Measurements from ENCODE around the gene AMIGO1.
A peak's percentile ranks its signal among the peaks of the same experiment; 100 is the strongest.

AMIGO1 gene

DNA sequence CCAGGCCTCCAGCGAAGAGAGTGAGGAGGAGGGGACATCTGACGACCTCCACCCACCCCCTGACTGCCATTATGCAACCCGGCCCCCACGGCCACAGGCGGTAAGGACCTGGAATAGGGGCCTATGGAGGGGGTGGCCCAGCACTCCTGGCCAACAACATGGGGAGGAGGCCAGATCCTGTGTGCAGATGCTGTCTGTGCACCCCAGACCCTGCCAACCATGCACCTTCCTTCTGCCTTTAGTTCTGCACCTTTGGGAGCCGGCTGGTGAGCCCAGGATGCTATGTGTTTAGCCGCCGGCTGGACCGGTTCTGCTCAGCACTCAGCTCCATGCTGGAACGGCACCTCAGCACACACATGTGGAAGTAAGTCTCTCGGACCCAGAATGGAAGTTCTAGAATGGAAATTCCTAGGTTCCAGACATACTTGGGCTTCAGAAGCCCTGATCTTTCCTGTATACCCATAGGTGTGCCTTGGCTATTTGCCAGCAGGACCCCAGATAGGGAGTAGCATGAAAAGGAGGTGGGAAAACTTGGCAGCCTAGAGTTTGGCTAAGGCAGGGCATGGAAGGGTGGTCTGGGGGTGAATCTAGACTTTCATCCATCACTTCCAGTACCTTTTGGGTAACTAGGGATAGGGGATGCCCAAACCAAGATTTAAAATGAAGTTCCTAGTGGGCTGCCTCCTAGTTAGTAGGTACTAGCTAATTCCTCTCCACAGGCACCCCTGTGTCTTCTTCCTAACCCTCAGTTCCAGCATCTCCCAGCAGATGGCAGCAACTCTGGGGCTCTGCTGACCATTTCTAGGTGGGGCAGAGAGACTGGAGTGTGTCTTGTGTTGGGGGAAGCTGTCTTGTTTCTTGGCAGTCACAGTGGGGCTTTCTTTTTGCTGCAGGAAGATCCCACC lies 19.2 kb downstream of the AMIGO1 start:
- H3K4me3 ChIP-seq (ENCODE audit: low read depth, low read length): no peak overlapping the region
- TF ChIP-seq, protein P1, sequence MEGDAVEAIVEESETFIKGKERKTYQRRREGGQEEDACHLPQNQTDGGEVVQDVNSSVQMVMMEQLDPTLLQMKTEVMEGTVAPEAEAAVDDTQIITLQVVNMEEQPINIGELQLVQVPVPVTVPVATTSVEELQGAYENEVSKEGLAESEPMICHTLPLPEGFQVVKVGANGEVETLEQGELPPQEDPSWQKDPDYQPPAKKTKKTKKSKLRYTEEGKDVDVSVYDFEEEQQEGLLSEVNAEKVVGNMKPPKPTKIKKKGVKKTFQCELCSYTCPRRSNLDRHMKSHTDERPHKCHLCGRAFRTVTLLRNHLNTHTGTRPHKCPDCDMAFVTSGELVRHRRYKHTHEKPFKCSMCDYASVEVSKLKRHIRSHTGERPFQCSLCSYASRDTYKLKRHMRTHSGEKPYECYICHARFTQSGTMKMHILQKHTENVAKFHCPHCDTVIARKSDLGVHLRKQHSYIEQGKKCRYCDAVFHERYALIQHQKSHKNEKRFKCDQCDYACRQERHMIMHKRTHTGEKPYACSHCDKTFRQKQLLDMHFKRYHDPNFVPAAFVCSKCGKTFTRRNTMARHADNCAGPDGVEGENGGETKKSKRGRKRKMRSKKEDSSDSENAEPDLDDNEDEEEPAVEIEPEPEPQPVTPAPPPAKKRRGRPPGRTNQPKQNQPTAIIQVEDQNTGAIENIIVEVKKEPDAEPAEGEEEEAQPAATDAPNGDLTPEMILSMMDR (IDR thresholded peaks at IDR 0.05; ENCODE audit: borderline replicate concordance, insufficient read depth, low read depth, low read length): peak; percentile 82

DNA sequence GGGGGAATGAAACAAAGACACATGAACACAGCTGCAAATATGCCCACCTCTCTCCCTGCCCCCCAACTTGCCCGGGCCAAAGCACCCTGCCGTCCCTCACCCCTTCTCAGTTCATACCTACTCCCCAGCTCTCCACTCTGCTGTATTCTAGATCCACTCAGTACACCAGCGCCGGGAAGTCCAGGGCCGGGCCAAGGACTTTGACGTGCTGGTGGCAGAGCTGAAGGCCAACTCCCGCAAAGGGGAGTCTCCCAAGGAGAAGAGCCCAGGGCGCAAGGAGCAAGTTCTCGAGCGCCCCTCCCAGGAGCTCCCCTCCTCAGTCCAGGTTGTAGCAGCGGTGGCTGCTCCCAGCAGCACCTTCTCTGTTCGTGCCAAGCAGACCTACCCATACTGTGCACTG lies 20.8 kb downstream of the AMIGO1 start:
- TF ChIP-seq, protein P1 (IDR thresholded peaks at IDR 0.05; ENCODE audit: borderline replicate concordance, insufficient read depth, low read depth, low read length): no peak
- H3K4me3 ChIP-seq (ENCODE audit: low read depth, low read length): no peak overlapping the region

DNA sequence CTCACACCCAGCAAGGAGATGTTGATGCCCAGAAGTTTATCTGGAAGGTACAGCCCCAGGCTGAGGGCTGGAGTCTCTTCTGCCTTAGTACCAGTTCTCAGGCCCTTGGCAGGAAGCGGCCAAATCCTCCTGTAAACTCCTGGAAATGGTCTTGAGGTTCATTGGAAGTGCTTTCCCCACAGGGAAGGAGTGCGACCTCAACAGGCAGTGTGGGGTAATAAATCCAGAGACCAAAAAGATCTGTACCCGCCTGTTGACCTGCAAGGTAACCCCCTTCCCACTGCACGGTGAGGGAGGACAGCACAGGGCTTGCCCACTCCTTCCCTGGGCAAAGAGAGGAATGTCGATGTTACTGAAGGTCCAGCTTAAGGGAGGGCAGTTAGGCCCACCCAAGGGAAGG lies 21.3 kb downstream of the AMIGO1 start:
- no peak overlapping the region for H3K4me3 ChIP-seq (ENCODE audit: low read depth, low read length)
- TF ChIP-seq, protein P1 (IDR thresholded peaks at IDR 0.05; ENCODE audit: borderline replicate concordance, insufficient read depth, low read depth, low read length): no peak

DNA sequence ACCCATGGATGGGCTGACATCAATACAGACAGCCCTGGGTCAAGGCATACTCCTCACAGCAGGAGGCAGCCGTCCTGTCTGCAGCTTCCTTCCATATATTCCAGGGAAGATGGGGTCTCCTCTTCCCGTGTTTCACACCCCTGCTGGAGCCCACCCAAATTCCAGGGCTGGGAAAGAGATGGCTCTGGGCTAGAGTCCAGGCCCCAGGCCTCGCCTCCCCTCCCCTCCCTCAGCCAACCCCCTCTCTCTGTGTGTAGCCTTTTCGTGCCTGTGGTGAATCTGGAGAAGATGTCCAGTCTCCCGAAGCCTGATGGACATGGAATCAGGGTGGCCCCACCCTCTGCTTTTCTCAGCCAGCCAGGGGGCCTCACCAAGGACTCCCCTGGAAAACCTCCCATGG lies 22.3 kb downstream of the AMIGO1 start:
- no peak overlapping the region for H3K4me3 ChIP-seq (ENCODE audit: low read depth, low read length)

DNA sequence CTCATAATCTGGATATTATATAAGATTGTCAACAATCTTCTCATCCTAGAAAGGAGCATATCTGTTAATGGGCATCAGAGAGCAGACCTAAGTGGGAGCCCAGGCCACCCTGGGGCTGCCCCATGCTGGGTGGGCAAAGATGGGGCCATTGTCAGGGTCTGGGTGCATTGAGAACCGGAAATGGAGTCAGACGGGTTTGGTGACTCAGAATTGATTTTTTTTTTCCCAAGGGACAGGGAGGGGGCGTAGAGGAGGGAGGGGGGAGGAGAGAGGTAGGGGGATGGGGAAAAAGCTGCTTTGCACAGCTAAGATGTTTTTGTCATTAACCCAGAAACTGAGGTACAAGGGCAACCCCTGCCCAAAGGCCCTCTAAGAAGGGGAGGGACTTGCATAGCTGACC lies 24.5 kb downstream of the AMIGO1 start:
- TF ChIP-seq, protein P1 (IDR thresholded peaks at IDR 0.05; ENCODE audit: borderline replicate concordance, insufficient read depth, low read depth, low read length): no peak
- H3K4me3 ChIP-seq (ENCODE audit: low read depth, low read length): peak overlapping the region; percentile 69

More for the DNA sequence above, 22.3 kb downstream of the AMIGO1 start:
- TF ChIP-seq, protein P1 (IDR thresholded peaks at IDR 0.05; ENCODE audit: borderline replicate concordance, insufficient read depth, low read depth, low read length): no peak

DNA sequence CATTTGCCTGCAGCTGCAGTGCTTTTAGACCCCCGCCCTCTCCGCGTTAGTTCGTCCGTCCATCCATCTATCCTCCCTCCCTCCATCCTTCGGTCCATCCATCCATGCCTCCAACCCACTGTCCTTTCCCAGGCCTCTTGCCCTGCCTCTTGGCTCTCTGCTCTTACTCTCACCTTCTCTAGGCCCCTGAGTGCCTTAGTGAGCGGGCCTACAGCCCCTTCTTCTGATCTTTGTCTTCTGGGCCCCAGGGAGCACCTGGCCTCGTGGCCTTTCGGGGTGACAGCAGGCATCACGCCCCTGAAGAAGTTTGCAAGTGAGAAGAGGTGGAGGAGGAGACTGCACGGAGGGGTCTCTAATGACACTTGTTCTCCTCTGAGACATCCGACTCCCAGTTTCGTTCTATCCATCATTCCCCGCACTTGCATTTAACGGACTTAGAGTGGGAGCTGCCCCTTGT lies 25.0 kb downstream of the AMIGO1 start:
- TF ChIP-seq, protein P1 (IDR thresholded peaks at IDR 0.05; ENCODE audit: borderline replicate concordance, insufficient read depth, low read depth, low read length): no peak
- peak overlapping the region; percentile 69 for H3K4me3 ChIP-seq (ENCODE audit: low read depth, low read length)

Data from GM12875 (cell line).